SIG-M5 treated with dmso at 0.1 percent for 504 hours (cell line): ENCODE data around the gene DAZ4.
"Not testable (repeated sequence)": the region's sequence is repeated elsewhere in the genome, so short reads cannot be mapped to it uniquely, and the experiment has no call there.

ENCODE experiments used
- DNase-seq: peaks from one replicate; lab custom pipeline; 2025; ENCODE audit not compliant: unreplicated experiment; lab: John Stamatoyannopoulos, UW

DAZ4 gene, protein sequence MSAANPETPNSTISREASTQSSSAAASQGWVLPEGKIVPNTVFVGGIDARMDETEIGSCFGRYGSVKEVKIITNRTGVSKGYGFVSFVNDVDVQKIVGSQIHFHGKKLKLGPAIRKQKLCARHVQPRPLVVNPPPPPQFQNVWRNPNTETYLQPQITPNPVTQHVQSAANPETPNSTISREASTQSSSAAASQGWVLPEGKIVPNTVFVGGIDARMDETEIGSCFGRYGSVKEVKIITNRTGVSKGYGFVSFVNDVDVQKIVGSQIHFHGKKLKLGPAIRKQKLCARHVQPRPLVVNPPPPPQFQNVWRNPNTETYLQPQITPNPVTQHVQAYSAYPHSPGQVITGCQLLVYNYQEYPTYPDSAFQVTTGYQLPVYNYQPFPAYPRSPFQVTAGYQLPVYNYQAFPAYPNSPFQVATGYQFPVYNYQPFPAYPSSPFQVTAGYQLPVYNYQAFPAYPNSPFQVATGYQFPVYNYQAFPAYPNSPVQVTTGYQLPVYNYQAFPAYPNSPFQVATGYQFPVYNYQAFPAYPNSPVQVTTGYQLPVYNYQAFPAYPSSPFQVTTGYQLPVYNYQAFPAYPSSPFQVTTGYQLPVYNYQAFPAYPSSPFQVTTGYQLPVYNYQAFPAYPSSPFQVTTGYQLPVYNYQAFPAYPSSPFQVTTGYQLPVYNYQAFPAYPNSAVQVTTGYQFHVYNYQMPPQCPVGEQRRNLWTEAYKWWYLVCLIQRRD

GRCh38 chrY:24833619-24834018 lies at the start of gene DAZ4:
Gene DAZ4 (plus strand): TSS chrY:24833919. CDS start chrY:24834127, 208 bp downstream.
- DNase-seq, result not testable (repeated sequence)

GRCh38 chrY:24813293-24813692 lies 20.4 kb upstream of the DAZ4 start, which contains the start of gene DAZ3:
Gene DAZ3 (minus strand): TSS chrY:24813393. CDS start chrY:24813185, 208 bp downstream.
- not testable (repeated sequence) for DNase-seq

DNA sequence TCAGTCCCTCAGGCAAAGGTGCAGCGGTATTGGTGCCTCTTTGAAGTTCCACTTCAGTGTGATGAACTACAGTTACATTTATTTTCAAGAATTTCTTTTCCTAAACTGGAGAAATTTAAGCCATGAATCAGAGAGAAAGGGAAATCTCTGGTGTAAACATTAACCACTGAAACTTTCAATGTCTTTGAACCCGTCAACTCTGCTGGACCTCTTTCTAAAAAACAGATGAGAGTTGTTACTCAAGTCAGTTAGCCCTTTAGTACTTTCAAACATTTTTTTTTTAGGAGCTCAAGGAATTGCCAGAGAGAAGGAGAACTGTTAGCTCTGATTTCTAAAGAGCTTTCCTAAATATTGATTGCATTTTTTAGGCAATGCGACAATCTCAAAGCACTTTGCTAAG lies 11.9 kb upstream of the DAZ4 start:
- DNase-seq, result not testable (repeated sequence)

DNA sequence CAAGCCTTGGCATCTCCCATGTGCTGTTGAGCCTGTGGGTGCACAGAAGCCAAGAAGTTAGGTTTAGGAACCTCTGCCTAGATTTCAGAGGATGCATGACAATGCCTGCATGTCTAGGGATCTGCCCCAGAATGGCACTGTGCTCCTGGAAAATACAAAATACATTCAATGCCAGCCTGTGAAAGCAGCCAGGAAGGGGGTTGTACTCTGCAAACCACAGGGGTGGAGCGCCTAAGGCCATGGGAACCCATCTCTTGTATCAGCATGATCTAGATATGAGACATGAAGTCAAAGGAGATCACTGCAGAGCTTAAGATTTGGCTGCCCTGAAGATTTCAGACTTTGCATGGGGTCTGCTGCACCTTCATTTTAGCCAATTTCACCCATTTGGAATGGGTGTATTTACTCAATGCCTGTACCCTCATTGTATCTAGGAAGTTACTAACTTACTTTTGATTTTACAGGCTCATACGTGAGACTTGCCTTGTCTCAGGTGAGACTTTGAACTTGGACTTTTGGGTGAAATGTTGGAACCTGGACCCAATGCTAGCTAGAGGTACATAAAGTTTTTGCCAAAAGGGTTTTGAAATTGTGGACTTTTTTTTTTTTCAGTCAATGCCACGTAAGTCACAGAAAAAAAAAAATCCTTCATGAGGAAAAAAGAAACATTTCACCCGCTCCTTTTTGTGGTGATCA lies 9.4 kb upstream of the DAZ4 start:
- not testable (repeated sequence) for DNase-seq

GRCh38 chrY:24825069-24825468 lies 8.7 kb upstream of the DAZ4 start:
- not testable (repeated sequence) for DNase-seq
